ENCODE measurements around the gene YWHAE. TPM values are rescaled to one million over a fixed set of nuclear protein-coding genes. Genes with fewer than 3 reads are reported as not detected.
"Not testable (repeated sequence)": the region's sequence is repeated elsewhere in the genome, so short reads cannot be mapped to it uniquely, and the experiment has no call there.

The YWHAE gene
- total RNA-seq, 1 experiment from 2014 or later: 189 TPM

GRCh38 chr17:1312261-1312870 lies 87.7 kb downstream of the YWHAE start:
- Histone ChIP-seq H3K9me3 (ENCODE audit: low read length) (no peaks in the 10 kb centered on the region), H3K27me3 (ENCODE audit: low read length) (no peaks in the 10 kb centered on the region), H3K4me3 (ENCODE audit: low read length) (no peak overlapping the region), H3K36me3 (ENCODE audit: insufficient read depth, low read length) (no peaks in the 10 kb centered on the region), H2AFZ (ENCODE audit: low read length) (no peak overlapping the region), H3K79me2 (ENCODE audit: low read length) (no peaks in the 10 kb centered on the region), H3K27ac (ENCODE audit: low read length) (no peak overlapping the region), H4K20me1 (ENCODE audit: insufficient read depth, low read depth, low read length) (no peaks in the 10 kb centered on the region), H3K4me1 (ENCODE audit: low read length) (no peaks in the 10 kb centered on the region), H3K4me2 (ENCODE audit: low read depth, low read length, poor library complexity, severe bottlenecking) (no peak overlapping the region), H3K9ac (ENCODE audit: low read length) (no peak overlapping the region), H3K9me2 (replicated peaks; ENCODE audit: insufficient read depth, low read length) (no peaks in the 10 kb centered on the region)
- peak; percentile 45 for DNase-seq

GRCh38 chr17:1307829-1308228 lies 92.2 kb downstream of the YWHAE start:
- H3K36me3 ChIP-seq (ENCODE audit: insufficient read depth, low read length); H3K9ac ChIP-seq (ENCODE audit: low read length); H3K4me1 ChIP-seq (ENCODE audit: low read length); H3K9me2 ChIP-seq (replicated peaks; ENCODE audit: insufficient read depth, low read length); H3K27me3 ChIP-seq (ENCODE audit: low read length); DNase-seq; H3K9me3 ChIP-seq (ENCODE audit: low read length); H4K20me1 ChIP-seq (ENCODE audit: insufficient read depth, low read depth, low read length); H2AFZ ChIP-seq (ENCODE audit: low read length); H3K79me2 ChIP-seq (ENCODE audit: low read length); H3K27ac ChIP-seq (ENCODE audit: low read length); H3K4me2 ChIP-seq (ENCODE audit: low read depth, low read length, poor library complexity, severe bottlenecking); H3K4me3 ChIP-seq (ENCODE audit: low read length): not testable (repeated sequence)

GRCh38 chr17:1304962-1305563 lies 95.0 kb downstream of the YWHAE start:
- no peaks in the 10 kb centered on the region for H3K4me1 ChIP-seq (ENCODE audit: low read length)
- no peak for DNase-seq
- no peaks in the 10 kb centered on the region for H3K36me3 ChIP-seq (ENCODE audit: insufficient read depth, low read length)
- H3K27me3 ChIP-seq (ENCODE audit: low read length): no peaks in the 10 kb centered on the region
- H3K9ac ChIP-seq (ENCODE audit: low read length): no peak overlapping the region
- H3K9me3 ChIP-seq (ENCODE audit: low read length): no peaks in the 10 kb centered on the region
- no peaks in the 10 kb centered on the region for H3K79me2 ChIP-seq (ENCODE audit: low read length)
- no peak overlapping the region for H2AFZ ChIP-seq (ENCODE audit: low read length)
- H3K9me2 ChIP-seq (replicated peaks; ENCODE audit: insufficient read depth, low read length): no peaks in the 10 kb centered on the region
- no peak overlapping the region for H3K27ac ChIP-seq (ENCODE audit: low read length)
- no peak overlapping the region for H3K4me2 ChIP-seq (ENCODE audit: low read depth, low read length, poor library complexity, severe bottlenecking)
- H3K4me3 ChIP-seq (ENCODE audit: low read length): no peak overlapping the region
- H4K20me1 ChIP-seq (ENCODE audit: insufficient read depth, low read depth, low read length): no peaks in the 10 kb centered on the region

- DNase-seq: no peak
- no peaks in the 10 kb centered on the region for H3K4me1 ChIP-seq (ENCODE audit: low read length)
- H3K27me3 ChIP-seq (ENCODE audit: low read length): no peaks in the 10 kb centered on the region
- H3K9me3 ChIP-seq (ENCODE audit: low read length): no peaks in the 10 kb centered on the region
- no peaks in the 10 kb centered on the region for H3K79me2 ChIP-seq (ENCODE audit: low read length)
- no peak overlapping the region for H3K4me3 ChIP-seq (ENCODE audit: low read length)
- no peaks in the 10 kb centered on the region for H3K9me2 ChIP-seq (replicated peaks; ENCODE audit: insufficient read depth, low read length)
- H2AFZ ChIP-seq (ENCODE audit: low read length): no peak overlapping the region
- H3K4me2 ChIP-seq (ENCODE audit: low read depth, low read length, poor library complexity, severe bottlenecking): no peak overlapping the region
- H3K9ac ChIP-seq (ENCODE audit: low read length): no peak overlapping the region
- no peak overlapping the region for H3K27ac ChIP-seq (ENCODE audit: low read length)
- no peaks in the 10 kb centered on the region for H3K36me3 ChIP-seq (ENCODE audit: insufficient read depth, low read length)
- H4K20me1 ChIP-seq (ENCODE audit: insufficient read depth, low read depth, low read length): no peaks in the 10 kb centered on the region
These were observed 95.5 kb downstream of the YWHAE start for GRCh38 chr17:1304522-1304921.

GRCh38 chr17:1302761-1303160 lies 97.3 kb downstream of the YWHAE start:
- Histone ChIP-seq H3K9ac (ENCODE audit: low read length) (no peak overlapping the region), H3K9me3 (ENCODE audit: low read length) (no peaks in the 10 kb centered on the region), H3K27me3 (ENCODE audit: low read length) (no peaks in the 10 kb centered on the region), H2AFZ (ENCODE audit: low read length) (no peak overlapping the region), H3K36me3 (ENCODE audit: insufficient read depth, low read length) (no peaks in the 10 kb centered on the region), H3K9me2 (replicated peaks; ENCODE audit: insufficient read depth, low read length) (no peaks in the 10 kb centered on the region), H3K4me1 (ENCODE audit: low read length) (no peaks in the 10 kb centered on the region), H3K4me2 (ENCODE audit: low read depth, low read length, poor library complexity, severe bottlenecking) (no peak overlapping the region), H3K4me3 (ENCODE audit: low read length) (no peak overlapping the region), H3K79me2 (ENCODE audit: low read length) (no peaks in the 10 kb centered on the region), H3K27ac (ENCODE audit: low read length) (no peak overlapping the region), H4K20me1 (ENCODE audit: insufficient read depth, low read depth, low read length) (no peaks in the 10 kb centered on the region)
- DNase-seq: no peak

- Histone ChIP-seq H3K36me3 (ENCODE audit: insufficient read depth, low read length) (no peaks in the 10 kb centered on the region), H3K9me2 (replicated peaks; ENCODE audit: insufficient read depth, low read length) (no peaks in the 10 kb centered on the region), H3K27ac (ENCODE audit: low read length) (no peak overlapping the region), H3K79me2 (ENCODE audit: low read length) (no peaks in the 10 kb centered on the region), H2AFZ (ENCODE audit: low read length) (no peak overlapping the region), H3K27me3 (ENCODE audit: low read length) (no peaks in the 10 kb centered on the region), H3K4me2 (ENCODE audit: low read depth, low read length, poor library complexity, severe bottlenecking) (no peak overlapping the region), H3K4me1 (ENCODE audit: low read length) (no peaks in the 10 kb centered on the region), H3K9me3 (ENCODE audit: low read length) (no peaks in the 10 kb centered on the region), H3K4me3 (ENCODE audit: low read length) (no peak overlapping the region), H3K9ac (ENCODE audit: low read length) (no peak overlapping the region), H4K20me1 (ENCODE audit: insufficient read depth, low read depth, low read length) (no peaks in the 10 kb centered on the region)
- no peak for DNase-seq
These were observed 98.5 kb downstream of the YWHAE start for GRCh38 chr17:1301546-1301945.

- no peak overlapping the region for H2AFZ ChIP-seq (ENCODE audit: low read length)
- H3K4me1 ChIP-seq (ENCODE audit: low read length): no peaks in the 10 kb centered on the region
- DNase-seq: no peak
- no peaks in the 10 kb centered on the region for H3K27me3 ChIP-seq (ENCODE audit: low read length)
- H3K27ac ChIP-seq (ENCODE audit: low read length): no peak overlapping the region
- H3K4me3 ChIP-seq (ENCODE audit: low read length): no peak overlapping the region
- H3K9me2 ChIP-seq (replicated peaks; ENCODE audit: insufficient read depth, low read length): no peaks in the 10 kb centered on the region
- no peak overlapping the region for H3K9ac ChIP-seq (ENCODE audit: low read length)
- H4K20me1 ChIP-seq (ENCODE audit: insufficient read depth, low read depth, low read length): no peaks in the 10 kb centered on the region
- no peaks in the 10 kb centered on the region for H3K9me3 ChIP-seq (ENCODE audit: low read length)
- no peak overlapping the region for H3K4me2 ChIP-seq (ENCODE audit: low read depth, low read length, poor library complexity, severe bottlenecking)
- no peaks in the 10 kb centered on the region for H3K79me2 ChIP-seq (ENCODE audit: low read length)
- no peaks in the 10 kb centered on the region for H3K36me3 ChIP-seq (ENCODE audit: insufficient read depth, low read length)
These were observed 99.6 kb downstream of the YWHAE start for GRCh38 chr17:1300371-1300905.

- Histone ChIP-seq H4K20me1 (ENCODE audit: insufficient read depth, low read depth, low read length) (no peaks in the 10 kb centered on the region), H3K9me2 (replicated peaks; ENCODE audit: insufficient read depth, low read length) (no peaks in the 10 kb centered on the region), H3K79me2 (ENCODE audit: low read length) (no peaks in the 10 kb centered on the region), H3K36me3 (ENCODE audit: insufficient read depth, low read length) (no peaks in the 10 kb centered on the region), H3K4me2 (ENCODE audit: low read depth, low read length, poor library complexity, severe bottlenecking) (no peak overlapping the region), H3K4me1 (ENCODE audit: low read length) (no peaks in the 10 kb centered on the region), H3K27ac (ENCODE audit: low read length) (no peak overlapping the region), H3K9me3 (ENCODE audit: low read length) (no peaks in the 10 kb centered on the region), H3K4me3 (ENCODE audit: low read length) (no peak overlapping the region), H3K9ac (ENCODE audit: low read length) (no peak overlapping the region), H3K27me3 (ENCODE audit: low read length) (no peaks in the 10 kb centered on the region), H2AFZ (ENCODE audit: low read length) (no peak overlapping the region)
- no peak for DNase-seq
These were observed 100.3 kb downstream of the YWHAE start for GRCh38 chr17:1299552-1300370.
